SU-DHL-6 (cell line): Measurements from ENCODE around the gene MTRR.

Experiments
- H2AFZ ChIP-seq: fragments of 200-600 bp; sonication (generic); 2 replicates; pipeline ENCODE4 v1.6.1; 2014; ENCODE audit warnings: low read depth, mild to moderate bottlenecking, moderate library complexity, mixed read lengths, antibody characterized with exemption, low read length; ENCODE audit not compliant: severe bottlenecking
- H3F3A ChIP-seq: fragments of 200-600 bp; shearing (Covaris generic); 2 replicates; pipeline ENCODE4 v1.6.0; 2016; ENCODE audit warnings: antibody characterized with exemption, mild to moderate bottlenecking; ENCODE audit not compliant: insufficient read depth
- H3K27ac ChIP-seq: fragments of 200-600 bp; sonication (generic); 2 replicates; pipeline ENCODE4 v1.5.1; 2016; ENCODE audit warnings: low read depth, mild to moderate bottlenecking, low read length, moderate library complexity, mixed read lengths
- H3K27me3 ChIP-seq: fragments of 200-600 bp; sonication (generic), shearing (Covaris generic); 2 replicates; pipeline ENCODE4 v1.6.0; 2014; ENCODE audit warnings: mild to moderate bottlenecking, low read length
- H3K36me3 ChIP-seq: fragments of 200-600 bp; sonication (generic); 2 replicates; pipeline ENCODE4 v1.6.1; 2014; ENCODE audit warnings: mild to moderate bottlenecking, low read length, mixed read lengths
- H3K4me2 ChIP-seq: fragments of 300-600, 200-600 bp; shearing (Covaris generic), sonication (generic); 2 replicates; pipeline ENCODE4 v1.6.0; 2014; ENCODE audit warnings: low read length, low read depth, mild to moderate bottlenecking; ENCODE audit not compliant: poor library complexity, severe bottlenecking
- H3K4me3 ChIP-seq: fragments of 200-600 bp; sonication (generic); 2 replicates; pipeline ENCODE4 v1.5.1; 2014; ENCODE audit warnings: antibody characterized with exemption, low read length, mild to moderate bottlenecking, mixed read lengths; ENCODE audit not compliant: insufficient read depth, poor library complexity, severe bottlenecking
- H3K79me2 ChIP-seq: fragments of 200-600 bp; sonication (generic); 2 replicates; pipeline ENCODE4 v1.6.1; 2014; ENCODE audit warnings: mild to moderate bottlenecking, low read length, moderate library complexity; ENCODE audit not compliant: insufficient read depth
- H3K9ac ChIP-seq: fragments of 200-600 bp; sonication (generic); 2 replicates; pipeline ENCODE4 v1.7.0; 2014; ENCODE audit warnings: mild to moderate bottlenecking, low read length
- H3K9me2 ChIP-seq: fragments of 200-600 bp; sonication (generic); replicated peaks from 2 replicates; pipeline ENCODE4 v1.6.1; 2014; ENCODE audit warnings: low read length; ENCODE audit not compliant: insufficient read depth
- H3K9me3 ChIP-seq: fragments of 200-600 bp; sonication (generic); 2 replicates; pipeline ENCODE4 v1.6.1; 2014; ENCODE audit warnings: low read length, mixed read lengths; ENCODE audit not compliant: insufficient read depth
- H4K20me1 ChIP-seq: fragments of 200-600 bp; sonication (generic); 2 replicates; pipeline ENCODE4 v1.6.1; 2014; ENCODE audit warnings: low read depth, mild to moderate bottlenecking, antibody characterized with exemption, low read length, moderate library complexity, mixed read lengths
- EZH2phosphoT487 ChIP-seq: fragments of 200-600 bp; sonication (generic), shearing (Covaris generic); conservative IDR thresholded peaks from 2 replicates; pipeline ENCODE4 v1.6.1; 2018; ENCODE audit warnings: mild to moderate bottlenecking, antibody characterized with exemption, low read length, moderate library complexity, mixed read lengths
- TF ChIP-seq, protein P1 (sequence below): fragments of 200-600 bp; sonication (generic); IDR thresholded peaks from one replicate; pipeline ENCODE4 v1.5.1; 2017; ENCODE audit warnings: antibody characterized with exemption, mild to moderate bottlenecking, low read length, moderate library complexity; ENCODE audit not compliant: insufficient read depth, poor library complexity, severe bottlenecking

MTRR gene

DNA sequence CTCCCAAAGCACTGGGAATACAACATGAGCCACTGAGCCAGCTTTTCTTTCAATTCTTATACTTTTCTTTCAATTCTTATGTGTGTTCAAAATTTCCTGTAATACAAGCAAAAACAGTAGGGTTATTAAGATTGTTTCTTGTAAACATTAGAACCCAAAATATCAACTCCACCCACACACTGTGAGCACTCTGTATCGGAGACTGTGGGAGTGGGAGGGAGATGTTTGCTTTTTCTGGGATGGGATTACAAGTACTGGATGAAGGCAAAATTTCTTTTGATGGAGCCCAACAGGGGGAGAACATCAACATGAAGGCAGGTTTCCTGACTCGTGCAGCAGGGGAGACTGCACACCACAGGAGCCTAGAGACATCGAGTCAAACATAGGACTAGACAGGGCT lies 13.3 kb upstream of the MTRR start:
- Histone ChIP-seq H2AFZ (no peak overlapping the region), H3K27ac (no peak overlapping the region)
- no peak for TF ChIP-seq EZH2phosphoT487
- TF ChIP-seq, protein P1, sequence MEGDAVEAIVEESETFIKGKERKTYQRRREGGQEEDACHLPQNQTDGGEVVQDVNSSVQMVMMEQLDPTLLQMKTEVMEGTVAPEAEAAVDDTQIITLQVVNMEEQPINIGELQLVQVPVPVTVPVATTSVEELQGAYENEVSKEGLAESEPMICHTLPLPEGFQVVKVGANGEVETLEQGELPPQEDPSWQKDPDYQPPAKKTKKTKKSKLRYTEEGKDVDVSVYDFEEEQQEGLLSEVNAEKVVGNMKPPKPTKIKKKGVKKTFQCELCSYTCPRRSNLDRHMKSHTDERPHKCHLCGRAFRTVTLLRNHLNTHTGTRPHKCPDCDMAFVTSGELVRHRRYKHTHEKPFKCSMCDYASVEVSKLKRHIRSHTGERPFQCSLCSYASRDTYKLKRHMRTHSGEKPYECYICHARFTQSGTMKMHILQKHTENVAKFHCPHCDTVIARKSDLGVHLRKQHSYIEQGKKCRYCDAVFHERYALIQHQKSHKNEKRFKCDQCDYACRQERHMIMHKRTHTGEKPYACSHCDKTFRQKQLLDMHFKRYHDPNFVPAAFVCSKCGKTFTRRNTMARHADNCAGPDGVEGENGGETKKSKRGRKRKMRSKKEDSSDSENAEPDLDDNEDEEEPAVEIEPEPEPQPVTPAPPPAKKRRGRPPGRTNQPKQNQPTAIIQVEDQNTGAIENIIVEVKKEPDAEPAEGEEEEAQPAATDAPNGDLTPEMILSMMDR = no peak

DNA sequence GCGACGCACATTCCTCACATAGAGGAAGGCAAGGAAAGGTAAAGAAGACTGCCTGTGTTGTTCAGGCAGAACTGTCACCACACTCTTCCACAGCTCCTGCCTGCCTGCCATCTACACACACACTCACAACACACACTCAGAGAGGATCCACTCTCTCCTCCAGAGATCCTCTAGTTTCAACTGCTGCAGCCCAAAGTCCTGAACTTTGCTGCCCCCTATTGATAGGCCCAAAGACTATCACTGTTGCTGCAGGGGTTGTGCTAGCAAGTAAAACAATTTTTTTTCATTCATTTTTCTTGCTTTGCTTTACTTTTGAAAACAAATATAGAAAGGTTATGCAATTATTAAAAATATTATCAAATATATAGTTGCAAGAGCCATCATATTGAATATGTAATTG lies 12.1 kb upstream of the MTRR start:
- H3K27me3 ChIP-seq = no peaks in the 10 kb centered on the region
- H4K20me1 ChIP-seq = no peaks in the 10 kb centered on the region
- H3K9me2 ChIP-seq = no peaks in the 10 kb centered on the region
- no peak overlapping the region for H3K4me2 ChIP-seq
- H3K36me3 ChIP-seq = peaks cover 23% of the 10 kb centered on the region; the same call in 1 of the 2 replicates
- no peak overlapping the region for H3K4me3 ChIP-seq
- H2AFZ ChIP-seq = no peak overlapping the region
- H3K9ac ChIP-seq = no peak overlapping the region
- no peaks in the 10 kb centered on the region for H3K9me3 ChIP-seq
- no peak for TF ChIP-seq EZH2phosphoT487
- TF ChIP-seq, protein P1 = no peak
- 0 out of 2 replicates have a peak, but pooled peaks cover 3% of the 10 kb centered on the region for H3F3A ChIP-seq
- no peak overlapping the region for H3K27ac ChIP-seq
- no peaks in the 10 kb centered on the region for H3K79me2 ChIP-seq

More for the DNA sequence above, 13.3 kb upstream of the MTRR start:
- Histone ChIP-seq H3K9me2 (no peaks in the 10 kb centered on the region), H3K27me3 (no peaks in the 10 kb centered on the region), H3K36me3 (peaks cover 13% of the 10 kb centered on the region; the same call in 1 of the 2 replicates), H3F3A (0 out of 2 replicates have a peak, but pooled peaks cover 3% of the 10 kb centered on the region), H3K4me3 (no peak overlapping the region), H3K9ac (no peak overlapping the region), H3K79me2 (no peaks in the 10 kb centered on the region), H3K9me3 (no peaks in the 10 kb centered on the region), H3K4me2 (no peak overlapping the region), H4K20me1 (no peaks in the 10 kb centered on the region)

DNA sequence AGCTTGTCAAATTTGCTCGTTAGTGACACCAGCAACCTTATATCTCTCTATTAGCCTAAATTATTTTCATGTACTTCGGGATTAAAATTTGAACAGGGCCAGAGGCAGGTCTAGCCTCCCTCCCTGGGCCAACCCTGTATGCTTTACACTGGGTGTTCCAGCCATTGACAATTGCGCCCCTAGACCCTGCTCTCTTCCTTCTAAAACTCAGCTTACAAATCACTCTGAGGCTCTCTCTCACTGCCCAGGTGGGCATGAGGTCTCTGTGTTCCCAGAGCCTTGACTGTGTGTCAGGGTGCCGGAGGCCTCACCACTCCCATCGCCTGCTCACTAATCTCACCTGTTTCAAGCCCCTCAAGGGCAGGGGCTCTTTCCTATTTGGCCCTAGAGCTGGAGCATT lies 11.6 kb upstream of the MTRR start:
- no peak overlapping the region for H3K9ac ChIP-seq
- H3K9me2 ChIP-seq = no peaks in the 10 kb centered on the region
- no peak for TF ChIP-seq EZH2phosphoT487
- TF ChIP-seq, protein P1 = no peak
- H3F3A ChIP-seq = 0 out of 2 replicates have a peak, but pooled peaks cover 3% of the 10 kb centered on the region
- H3K4me3 ChIP-seq = no peak overlapping the region
- H4K20me1 ChIP-seq = no peaks in the 10 kb centered on the region
- peaks cover 23% of the 10 kb centered on the region; the same call in 1 of the 2 replicates for H3K36me3 ChIP-seq
- H2AFZ ChIP-seq = no peak overlapping the region
- H3K9me3 ChIP-seq = no peaks in the 10 kb centered on the region
- no peak overlapping the region for H3K27ac ChIP-seq
- H3K4me2 ChIP-seq = no peak overlapping the region
- H3K27me3 ChIP-seq = no peaks in the 10 kb centered on the region
- H3K79me2 ChIP-seq = no peaks in the 10 kb centered on the region
